Amniotic epithelial cell (primary cell): ENCODE measurements around the gene TMEM233.
"Not testable (repeated sequence)": the region's sequence is repeated elsewhere in the genome, so short reads cannot be mapped to it uniquely, and the experiment has no call there.

Experiments used
- DNase-seq: peaks from one replicate; pipeline ENCODE4 v3.0.0-alpha.2; 2010; ENCODE audit warnings: low read depth

The TMEM233 gene

GRCh38 chr12:119609358-119609757, 15.8 kb downstream of the TMEM233 start:
- no peak for DNase-seq

DNA sequence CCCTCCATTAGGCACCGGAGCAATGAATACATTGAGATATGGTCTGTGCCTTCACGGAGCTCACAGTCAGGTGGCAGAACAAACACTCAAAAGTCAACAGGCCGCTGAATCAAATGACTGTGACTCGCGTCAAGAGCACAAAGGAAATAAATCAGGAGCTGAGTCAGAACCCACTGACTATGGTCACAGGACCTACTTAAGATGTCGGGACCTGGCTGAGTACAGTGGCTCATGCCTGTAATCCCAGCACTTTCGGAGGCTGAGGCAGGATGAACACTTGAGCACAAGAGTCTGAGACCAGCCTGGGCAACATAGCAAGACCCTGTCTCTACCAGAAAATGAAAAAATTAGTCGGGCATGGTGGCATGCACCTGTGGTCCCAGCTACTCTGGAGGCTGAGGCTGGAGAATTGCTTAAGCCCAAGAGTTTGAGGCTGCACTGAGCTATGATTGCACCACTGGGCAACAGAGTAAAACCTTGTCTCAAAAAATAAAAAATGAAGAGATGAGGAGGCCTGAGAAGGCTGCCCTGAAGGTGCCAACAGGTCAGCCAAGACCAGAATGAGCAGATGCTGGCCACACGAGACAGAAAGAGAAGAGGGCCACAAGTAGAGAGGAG, 19.9 kb downstream of the TMEM233 start:
- DNase-seq: no peak

DNA sequence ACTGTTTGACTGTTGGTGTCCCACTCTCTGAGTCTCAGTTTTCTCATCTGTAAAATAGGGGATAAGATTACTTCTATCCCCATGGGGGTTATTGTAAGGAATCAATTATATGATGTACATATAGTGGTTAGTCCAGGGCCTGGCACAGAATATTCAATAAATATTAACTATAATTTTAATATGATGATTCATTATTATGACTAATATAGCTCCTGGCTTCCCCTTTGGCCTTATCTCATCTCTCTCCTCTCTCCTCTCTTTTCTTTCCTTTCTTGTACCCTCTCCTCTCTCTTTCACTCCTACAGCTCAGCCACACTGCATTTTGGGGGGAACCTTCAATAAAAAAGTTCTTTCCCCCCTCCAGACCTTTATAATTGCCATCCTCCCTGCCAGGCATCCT, 21.1 kb downstream of the TMEM233 start:
- no peak for DNase-seq

- DNase-seq: no peak
These were observed 22.2 kb downstream of the TMEM233 start for GRCh38 chr12:119615518-119616475.

DNA sequence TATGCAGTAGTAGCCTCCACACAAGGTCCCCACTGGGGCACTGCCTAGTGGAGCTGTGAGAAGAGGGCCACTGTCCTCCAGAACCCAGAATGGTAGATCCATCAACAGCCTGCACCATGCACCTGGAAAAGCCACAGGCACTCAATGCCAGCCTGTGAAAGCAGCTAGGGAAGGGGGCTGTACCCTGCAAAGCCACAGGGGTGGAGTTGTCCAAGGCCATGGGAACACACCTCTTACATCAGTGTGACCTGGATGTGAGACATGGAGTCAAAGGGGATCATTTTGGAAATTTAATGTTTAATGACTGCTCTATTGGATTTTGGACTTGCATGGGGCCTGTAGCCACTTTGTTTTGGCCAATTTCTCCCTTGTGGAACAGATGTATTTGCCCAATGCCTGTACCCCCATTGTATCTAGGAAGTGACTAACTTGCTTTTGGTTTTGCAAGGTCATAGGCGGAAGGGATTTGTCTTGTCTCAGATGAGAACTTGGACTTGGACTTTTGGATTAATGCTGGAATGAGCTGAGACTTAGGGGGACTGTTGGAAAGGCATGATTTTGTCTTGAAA, 24.8 kb downstream of the TMEM233 start:
- not testable (repeated sequence) for DNase-seq

GRCh38 chr12:119620490-119620889, 26.9 kb downstream of the TMEM233 start:
- no peak for DNase-seq

- no peak for DNase-seq
These were observed 28.3 kb downstream of the TMEM233 start for GRCh38 chr12:119621878-119622277.

- DNase-seq: no peak
These were observed 31.4 kb downstream of the TMEM233 start for GRCh38 chr12:119624966-119625365.

- no peak for DNase-seq
These were observed 33.6 kb downstream of the TMEM233 start for GRCh38 chr12:119627019-119627643.

GRCh38 chr12:119627686-119628085, 34.1 kb downstream of the TMEM233 start:
- no peak for DNase-seq

DNA sequence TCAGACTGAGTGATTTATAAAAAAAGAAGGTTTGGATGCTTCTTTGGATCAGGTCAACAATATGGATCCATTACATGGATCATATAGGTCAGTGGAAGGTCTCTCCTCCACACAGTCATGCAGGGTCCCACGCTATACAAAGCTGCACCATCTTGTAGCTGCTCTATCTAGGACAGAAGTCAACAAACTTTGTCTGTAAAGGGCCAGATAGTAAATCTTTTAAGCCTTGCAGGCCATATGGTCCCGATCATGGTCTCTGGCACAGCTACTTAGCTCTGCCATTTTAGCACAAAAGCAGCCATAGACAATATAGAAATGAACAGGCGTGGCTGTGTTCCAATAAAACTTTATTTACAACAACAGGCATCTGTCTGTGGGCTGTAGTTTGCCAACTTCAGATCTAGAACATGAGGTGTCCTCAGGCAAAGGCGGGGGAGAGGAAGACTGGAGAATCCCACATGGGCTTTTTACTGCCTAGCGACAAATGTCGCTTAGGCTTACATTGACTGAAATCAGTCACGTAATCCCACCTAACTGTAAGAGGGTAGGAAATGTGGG, 36.7 kb downstream of the TMEM233 start:
- DNase-seq: no peak

DNA sequence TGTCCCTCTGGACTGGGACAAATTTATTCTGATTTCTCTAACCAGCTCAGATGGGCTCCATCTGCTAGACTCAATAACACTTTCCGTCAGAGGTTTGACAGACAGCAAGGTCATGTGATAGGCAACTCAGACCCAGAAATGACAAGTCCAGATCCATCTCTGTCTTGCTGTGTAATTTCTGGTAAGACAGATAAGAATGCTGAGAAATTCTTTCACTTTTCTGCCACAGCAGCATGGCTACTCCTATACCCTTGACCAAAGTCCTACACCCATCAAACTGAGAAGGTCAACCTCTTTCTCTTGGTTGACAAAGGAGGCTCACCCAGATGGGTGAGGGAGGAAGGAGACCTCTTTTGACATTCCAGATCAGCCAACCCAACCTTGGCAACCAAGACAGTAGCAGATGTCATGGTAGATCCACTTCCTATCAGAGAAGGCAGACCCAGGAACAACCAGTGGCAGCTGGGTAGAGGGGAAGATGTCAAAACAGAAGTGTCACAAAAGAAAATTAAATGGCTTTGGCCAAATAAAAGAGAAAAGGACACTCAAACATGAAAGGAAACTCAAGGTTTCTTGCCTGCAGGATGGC, 37.5 kb downstream of the TMEM233 start:
- DNase-seq: no peak

GRCh38 chr12:119631930-119632678, 38.5 kb downstream of the TMEM233 start:
- DNase-seq: peak; percentile 1

DNA sequence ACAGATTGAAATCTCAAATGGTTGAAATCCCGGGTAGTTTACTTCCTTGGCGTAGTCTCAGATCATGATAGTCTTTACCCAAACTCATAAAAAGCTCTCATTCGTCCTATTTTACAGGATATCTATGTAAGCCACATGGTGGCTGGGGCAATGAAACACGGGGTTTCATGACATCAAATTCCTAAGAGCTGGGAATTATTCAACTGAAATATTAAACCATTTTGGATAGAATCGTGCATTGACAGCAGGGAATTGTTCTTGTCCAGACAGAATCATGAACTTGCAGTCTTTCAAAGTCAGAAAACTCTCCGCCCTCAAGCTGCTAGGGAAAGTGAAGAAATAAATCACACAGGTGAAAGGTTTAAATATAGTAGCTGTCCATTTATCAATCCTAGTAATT, 41.2 kb downstream of the TMEM233 start:
- DNase-seq: no peak

DNA sequence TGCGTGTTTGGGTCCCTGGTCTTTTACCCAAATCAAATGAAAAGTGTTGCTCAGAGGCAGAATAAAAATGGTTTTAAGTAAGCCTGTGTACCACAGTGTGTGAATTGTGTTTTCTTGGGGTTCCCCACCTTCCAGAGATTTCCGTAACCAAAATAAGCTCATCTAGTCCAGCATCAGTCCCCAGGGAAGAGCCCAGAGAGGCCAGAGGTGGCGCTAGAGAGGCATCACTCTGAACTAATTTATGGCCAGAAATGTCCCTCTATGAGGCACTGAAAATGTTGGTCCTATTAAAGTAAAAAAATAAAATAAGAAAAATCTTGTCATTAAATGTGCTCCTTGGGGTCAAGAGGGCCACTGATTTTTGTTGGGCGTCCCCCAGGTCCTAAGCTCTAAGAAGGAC, 49.4 kb downstream of the TMEM233 start:
- DNase-seq: no peak

DNA sequence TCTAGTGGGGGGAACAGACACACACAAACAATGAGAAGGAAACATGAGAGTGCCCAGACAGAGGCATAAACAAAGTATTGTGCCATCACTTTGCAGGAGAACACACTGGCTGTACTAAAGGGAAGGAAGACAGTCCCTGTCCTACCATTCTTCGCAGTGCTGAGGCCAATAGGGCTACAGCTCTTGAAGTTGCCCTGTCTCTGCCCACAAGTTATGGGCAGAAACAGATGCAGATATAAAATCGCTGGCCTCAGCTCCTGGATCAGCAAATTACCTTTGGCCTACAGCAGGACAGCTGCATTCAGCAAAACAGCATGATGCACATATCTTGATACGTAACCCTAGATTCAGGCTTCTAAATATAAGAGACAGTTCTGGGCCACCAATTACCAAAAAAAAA, 51.4 kb downstream of the TMEM233 start:
- no peak for DNase-seq

- no peak for DNase-seq
These were observed 52.0 kb downstream of the TMEM233 start for GRCh38 chr12:119645535-119646059.

GRCh38 chr12:119649202-119649808, 55.7 kb downstream of the TMEM233 start:
- DNase-seq: no peak

DNA sequence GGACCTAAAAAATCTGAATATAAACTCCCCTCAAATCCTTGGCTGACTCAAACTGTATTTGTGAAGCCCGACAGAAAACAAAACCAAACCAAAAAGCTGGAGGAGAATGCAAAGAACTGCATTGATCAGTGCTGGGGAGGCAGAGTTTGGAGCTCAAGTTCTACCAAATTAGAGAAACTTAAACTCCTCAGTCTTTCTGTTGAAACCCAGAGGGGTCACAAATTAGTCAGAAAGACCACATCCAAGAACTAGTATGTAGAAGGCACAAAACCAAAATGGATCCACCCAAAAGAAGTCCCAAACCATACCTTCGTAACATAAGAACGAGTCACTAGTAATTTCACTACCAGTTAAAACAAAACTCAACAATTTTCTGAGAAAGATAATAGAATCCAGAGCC, 59.1 kb downstream of the TMEM233 start:
- no peak for DNase-seq

GRCh38 chr12:119657001-119657400, 63.4 kb downstream of the TMEM233 start:
- not testable (repeated sequence) for DNase-seq
